ENCODE results near the gene DGKI.

The DGKI gene

GRCh38 chr7:137671920-137672319 is 174.9 kb downstream of the DGKI start:
- DNase-seq (ENCODE audit: low read depth), result no peak
- TF ChIP-seq, protein P1, sequence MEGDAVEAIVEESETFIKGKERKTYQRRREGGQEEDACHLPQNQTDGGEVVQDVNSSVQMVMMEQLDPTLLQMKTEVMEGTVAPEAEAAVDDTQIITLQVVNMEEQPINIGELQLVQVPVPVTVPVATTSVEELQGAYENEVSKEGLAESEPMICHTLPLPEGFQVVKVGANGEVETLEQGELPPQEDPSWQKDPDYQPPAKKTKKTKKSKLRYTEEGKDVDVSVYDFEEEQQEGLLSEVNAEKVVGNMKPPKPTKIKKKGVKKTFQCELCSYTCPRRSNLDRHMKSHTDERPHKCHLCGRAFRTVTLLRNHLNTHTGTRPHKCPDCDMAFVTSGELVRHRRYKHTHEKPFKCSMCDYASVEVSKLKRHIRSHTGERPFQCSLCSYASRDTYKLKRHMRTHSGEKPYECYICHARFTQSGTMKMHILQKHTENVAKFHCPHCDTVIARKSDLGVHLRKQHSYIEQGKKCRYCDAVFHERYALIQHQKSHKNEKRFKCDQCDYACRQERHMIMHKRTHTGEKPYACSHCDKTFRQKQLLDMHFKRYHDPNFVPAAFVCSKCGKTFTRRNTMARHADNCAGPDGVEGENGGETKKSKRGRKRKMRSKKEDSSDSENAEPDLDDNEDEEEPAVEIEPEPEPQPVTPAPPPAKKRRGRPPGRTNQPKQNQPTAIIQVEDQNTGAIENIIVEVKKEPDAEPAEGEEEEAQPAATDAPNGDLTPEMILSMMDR (conservative IDR thresholded peaks at IDR 0.05; ENCODE audit: control insufficient read depth, insufficient read depth, low read depth, low read length), result no peak
- no peak overlapping the region for H3K4me3 ChIP-seq (ENCODE audit: control insufficient read depth, low read depth, low read length)

DNA sequence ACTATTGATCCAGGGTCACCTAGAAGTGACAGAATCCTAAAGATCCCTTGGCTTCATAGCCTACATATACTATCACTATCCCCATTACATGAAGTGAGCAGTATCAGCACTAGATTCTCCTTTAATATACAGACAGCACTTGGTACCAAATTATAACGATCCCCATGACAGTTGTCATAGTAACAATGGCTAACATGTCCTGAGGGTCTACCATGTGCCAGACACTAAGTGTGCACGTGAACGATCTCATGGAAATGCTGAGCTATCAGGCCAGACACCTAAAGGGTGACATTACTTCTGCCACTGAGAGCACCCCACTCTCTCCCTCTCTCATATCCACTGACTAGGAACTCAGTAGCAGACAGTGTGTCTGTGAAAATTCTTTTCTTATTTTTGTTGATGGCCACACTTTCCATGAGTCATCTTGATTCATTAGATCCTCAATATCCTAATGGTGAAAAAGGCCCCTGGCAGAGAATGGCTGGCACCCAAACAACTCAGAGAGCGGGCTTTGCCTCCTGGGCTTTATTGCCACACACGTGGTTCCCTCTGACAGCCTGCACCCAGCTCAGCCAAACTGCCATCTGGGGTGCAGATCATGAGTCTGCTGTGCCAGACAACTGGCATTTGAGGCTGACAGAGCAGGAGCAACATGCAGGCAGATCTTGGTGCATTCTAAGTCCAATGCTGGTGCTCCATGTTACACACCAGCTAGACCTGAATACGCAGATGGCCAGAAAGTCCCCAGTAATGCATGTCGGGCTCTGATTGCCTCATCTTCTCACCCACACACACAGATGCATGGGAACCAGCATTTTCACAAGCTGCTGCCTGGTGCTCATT is 176.3 kb downstream of the DGKI start:
- DNase-seq (ENCODE audit: low read depth), result peak; percentile 72
- TF ChIP-seq, protein P1 (conservative IDR thresholded peaks at IDR 0.05; ENCODE audit: control insufficient read depth, insufficient read depth, low read depth, low read length), result no peak
- no peak overlapping the region for H3K4me3 ChIP-seq (ENCODE audit: control insufficient read depth, low read depth, low read length)

DNA sequence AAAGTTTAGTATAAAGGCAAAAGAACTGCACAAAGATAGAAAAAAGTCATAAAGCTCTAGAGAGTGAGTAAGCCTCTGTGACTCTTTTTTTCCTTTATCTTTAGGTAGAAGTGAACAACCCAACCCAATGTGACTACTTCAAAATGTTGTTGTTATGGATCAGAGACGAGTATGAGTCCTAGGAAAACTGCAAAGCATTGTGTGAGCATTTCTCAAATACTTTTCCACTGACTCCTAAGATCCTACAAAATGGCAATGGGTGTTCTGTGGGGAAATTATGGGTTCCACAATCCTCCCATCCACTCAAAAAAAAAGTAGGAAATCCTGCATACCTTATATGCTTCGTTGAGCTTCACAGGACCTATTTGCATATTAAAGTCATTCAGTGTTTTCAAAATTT is 177.1 kb downstream of the DGKI start:
- H3K4me3 ChIP-seq (ENCODE audit: control insufficient read depth, low read depth, low read length), result no peak overlapping the region
- TF ChIP-seq, protein P1 (conservative IDR thresholded peaks at IDR 0.05; ENCODE audit: control insufficient read depth, insufficient read depth, low read depth, low read length), result no peak
- peak; percentile 57 for DNase-seq (ENCODE audit: low read depth)

GRCh38 chr7:137668404-137668803 is 178.4 kb downstream of the DGKI start:
- DNase-seq (ENCODE audit: low read depth), result no peak
- H3K4me3 ChIP-seq (ENCODE audit: control insufficient read depth, low read depth, low read length), result no peak overlapping the region
- TF ChIP-seq, protein P1 (conservative IDR thresholded peaks at IDR 0.05; ENCODE audit: control insufficient read depth, insufficient read depth, low read depth, low read length), result no peak

DNA sequence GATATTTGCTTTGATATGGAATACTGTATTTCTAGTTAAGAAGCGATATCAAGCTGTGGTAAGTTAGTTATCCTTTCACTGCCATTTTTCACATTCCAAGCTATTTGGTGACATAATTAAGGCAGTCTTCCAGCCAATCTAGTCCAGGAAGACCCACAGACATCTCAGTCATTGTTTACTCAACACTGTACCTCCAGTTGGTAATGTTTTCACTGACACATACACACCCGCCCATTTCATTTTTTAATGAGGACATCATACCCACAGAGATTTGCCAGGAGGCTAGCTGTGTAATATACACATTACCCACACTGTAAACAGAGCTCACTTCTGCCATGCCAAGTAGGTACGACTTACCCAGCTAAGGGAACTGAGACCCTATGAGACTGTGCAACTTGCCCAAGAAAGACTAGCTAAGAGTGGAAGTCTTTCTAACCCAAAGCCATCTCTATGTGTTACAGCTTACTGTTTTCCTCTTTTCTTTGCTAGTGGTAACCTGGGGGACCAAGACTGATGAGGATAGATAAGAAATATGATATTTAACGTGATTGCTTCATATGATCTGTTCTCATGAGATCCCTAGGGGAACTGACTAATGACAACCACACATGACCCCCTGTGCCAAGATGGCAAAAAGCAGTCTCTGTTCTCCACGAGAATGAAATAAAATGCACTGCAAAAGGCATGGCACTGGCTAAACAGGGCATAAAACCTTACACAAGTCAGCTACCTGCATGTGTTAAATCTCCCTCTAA is 179.0 kb downstream of the DGKI start:
- no peak overlapping the region for H3K4me3 ChIP-seq (ENCODE audit: control insufficient read depth, low read depth, low read length)
- TF ChIP-seq, protein P1 (conservative IDR thresholded peaks at IDR 0.05; ENCODE audit: control insufficient read depth, insufficient read depth, low read depth, low read length), result no peak
- peak; percentile 90 for DNase-seq (ENCODE audit: low read depth)

DNA sequence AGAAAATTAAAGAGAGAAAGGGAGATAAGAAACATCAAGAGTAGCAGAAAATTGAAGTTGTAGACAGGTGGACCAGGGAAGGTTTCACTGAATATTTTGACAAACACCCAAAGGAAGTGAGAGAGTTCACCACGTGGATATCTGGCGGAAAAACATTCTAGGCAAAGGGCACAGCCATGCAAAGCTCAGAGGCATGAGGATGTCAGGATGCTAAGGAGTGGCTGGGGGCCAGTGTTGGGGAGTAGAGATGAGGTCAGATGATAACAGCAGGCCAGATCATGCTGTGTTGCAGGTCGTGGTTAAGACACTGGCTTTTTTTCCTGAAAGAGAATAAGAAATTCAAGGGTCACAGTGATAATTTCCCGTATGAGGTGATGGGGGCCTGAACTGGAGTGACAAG is 181.9 kb downstream of the DGKI start:
- peak; percentile 30 for DNase-seq (ENCODE audit: low read depth)
- TF ChIP-seq, protein P1 (conservative IDR thresholded peaks at IDR 0.05; ENCODE audit: control insufficient read depth, insufficient read depth, low read depth, low read length), result no peak
- no peak overlapping the region for H3K4me3 ChIP-seq (ENCODE audit: control insufficient read depth, low read depth, low read length)
